HG03097 (cell line): ENCODE results near the gene INHBB.

Source experiments
- ATAC-seq: cut with Tn5 transposase; IDR thresholded peaks from one replicate; pipeline ENCODE4 v1.9.1; 2021; ENCODE audit not compliant: unreplicated experiment, low FRiP score

INHBB gene

DNA sequence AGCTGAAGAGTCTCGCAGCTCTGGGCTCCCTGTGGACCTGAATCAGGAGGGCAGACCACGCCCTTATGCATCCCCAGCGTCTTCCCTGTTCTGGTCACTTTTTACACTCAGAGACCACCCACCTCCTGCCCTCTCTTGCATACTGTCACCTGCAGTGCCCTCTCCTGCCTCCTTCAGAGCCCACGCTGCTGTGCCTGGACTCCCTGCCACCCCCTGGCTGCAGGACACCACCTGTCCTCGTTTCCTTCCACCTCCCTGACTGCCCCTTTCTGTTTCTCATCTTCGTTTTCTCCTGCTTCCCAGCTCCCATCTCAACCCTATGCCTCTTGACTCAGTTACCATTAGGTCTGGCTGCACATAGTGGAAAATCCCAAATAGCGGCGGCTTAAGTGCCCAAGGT, 9.2 kb upstream of the INHBB start:
- ATAC-seq: no peak

- ATAC-seq: no peak
Observed at GRCh38 chr2:120338015-120338414, 7.9 kb upstream of the INHBB start.

DNA sequence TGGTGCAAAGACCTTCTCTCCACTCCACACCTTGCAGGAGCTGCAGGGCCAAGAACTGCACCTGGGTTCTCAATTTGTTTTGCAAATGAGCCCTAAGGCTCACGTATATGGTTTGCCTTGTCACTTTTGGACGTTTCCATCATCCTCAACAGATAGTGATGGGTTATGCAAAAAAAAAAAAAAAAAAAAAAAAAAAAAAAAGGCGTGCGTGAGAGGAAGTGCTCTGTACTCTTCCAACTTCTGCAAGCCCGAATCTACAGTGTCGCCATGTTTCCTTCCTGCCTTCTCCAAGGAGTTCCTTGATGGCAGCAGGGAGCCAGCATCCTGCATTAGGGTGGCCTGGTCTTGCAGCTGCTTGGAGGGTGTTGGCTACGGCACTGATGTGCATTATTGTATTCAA, 4.0 kb upstream of the INHBB start:
- no peak for ATAC-seq

DNA sequence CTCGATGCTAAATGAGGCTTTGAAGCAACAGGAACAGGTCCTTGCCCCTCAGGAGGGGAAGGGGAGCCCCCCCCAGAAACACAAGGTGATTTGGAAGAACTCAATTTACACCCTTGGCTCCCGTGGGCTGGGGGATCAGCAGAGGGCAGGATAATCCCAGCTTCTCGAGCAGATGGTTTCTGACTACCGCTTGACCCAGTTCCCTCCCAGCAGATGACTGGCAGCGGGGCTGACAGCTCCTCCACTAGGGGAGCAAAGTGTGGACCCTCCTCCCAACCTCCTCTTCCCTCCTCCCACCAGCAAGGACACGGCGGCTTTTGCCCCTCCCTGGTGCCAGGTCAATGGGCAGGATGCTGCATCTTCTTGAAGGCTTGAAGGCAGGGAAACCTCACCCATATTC, 3.5 kb upstream of the INHBB start:
- no peak for ATAC-seq

DNA sequence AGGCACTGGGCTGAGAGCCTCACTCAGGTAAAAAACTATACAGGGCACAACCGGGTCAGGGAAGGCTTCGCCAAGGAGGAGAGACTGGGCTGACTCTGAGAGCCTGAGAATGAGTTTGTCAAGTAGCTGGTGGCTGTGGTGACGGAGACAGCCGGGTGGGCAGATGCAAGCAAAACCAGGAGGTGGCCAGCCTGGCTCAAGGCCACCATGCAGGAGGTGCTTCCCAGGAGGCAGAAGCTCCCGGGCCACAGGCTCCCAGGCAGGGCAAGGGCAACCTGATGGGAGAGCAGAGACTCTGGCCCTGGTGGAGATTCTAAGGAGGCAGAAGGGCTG, 2.9 kb upstream of the INHBB start:
- ATAC-seq: no peak

DNA sequence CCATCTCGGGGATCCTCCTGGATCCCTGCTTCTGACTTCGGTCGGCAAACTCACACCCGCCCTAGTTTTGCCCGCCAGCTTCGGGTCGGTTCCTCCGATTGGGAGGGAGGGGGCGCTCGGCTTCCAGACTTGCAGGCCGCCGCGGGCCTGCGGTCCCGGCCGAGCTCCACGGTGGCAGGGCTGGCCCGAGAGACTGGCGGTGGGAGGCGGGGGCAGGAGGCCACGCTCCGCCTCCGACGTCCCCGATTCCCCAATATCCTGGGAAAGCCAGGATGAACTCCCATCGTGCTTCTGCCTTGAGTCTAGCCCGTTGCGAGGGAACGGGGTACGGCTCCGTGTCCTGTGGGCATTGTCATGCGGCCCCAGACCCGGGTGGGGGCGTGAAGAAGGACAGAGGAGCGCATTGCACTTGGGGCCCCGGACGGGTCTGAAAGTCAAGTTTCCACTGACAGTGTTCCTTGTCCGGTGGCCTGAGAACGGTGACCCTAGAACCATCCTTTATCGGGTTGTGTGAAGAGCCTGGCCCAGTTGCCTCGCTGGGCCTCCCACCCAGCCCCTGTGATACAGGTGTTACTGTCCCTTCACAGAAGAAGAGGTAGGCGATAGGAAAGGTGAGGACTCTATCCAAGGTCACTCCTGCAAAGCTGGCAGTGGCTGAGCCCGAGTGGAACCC, 2.4 kb upstream of the INHBB start:
- ATAC-seq: no peak

- ATAC-seq: no peak
Observed at GRCh38 chr2:120344214-120344975, 1.5 kb upstream of the INHBB start.

- no peak for ATAC-seq
Observed at GRCh38 chr2:120344976-120345581, 857 bp upstream of the INHBB start.

DNA sequence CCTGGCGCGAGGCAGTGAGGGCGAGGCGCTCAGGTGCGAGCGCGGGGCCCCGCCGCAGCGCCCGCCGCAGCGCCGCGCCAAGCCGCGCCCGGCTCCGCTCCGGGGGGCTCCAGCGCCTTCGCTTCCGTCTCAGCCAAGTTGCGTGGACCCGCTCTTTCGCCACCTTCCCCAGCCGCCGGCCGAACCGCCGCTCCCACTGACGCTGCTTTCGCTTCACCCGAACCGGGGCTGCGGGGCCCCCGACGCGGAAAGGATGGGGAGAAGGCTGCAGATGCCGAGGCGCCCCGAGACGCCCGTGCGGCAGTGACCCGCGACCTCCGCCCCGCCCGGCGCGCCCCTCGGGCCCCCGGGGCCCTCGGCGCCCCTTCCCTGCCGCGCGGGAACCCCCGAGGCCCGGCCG, 328 bp upstream of the INHBB start:
- ATAC-seq: no peak

DNA sequence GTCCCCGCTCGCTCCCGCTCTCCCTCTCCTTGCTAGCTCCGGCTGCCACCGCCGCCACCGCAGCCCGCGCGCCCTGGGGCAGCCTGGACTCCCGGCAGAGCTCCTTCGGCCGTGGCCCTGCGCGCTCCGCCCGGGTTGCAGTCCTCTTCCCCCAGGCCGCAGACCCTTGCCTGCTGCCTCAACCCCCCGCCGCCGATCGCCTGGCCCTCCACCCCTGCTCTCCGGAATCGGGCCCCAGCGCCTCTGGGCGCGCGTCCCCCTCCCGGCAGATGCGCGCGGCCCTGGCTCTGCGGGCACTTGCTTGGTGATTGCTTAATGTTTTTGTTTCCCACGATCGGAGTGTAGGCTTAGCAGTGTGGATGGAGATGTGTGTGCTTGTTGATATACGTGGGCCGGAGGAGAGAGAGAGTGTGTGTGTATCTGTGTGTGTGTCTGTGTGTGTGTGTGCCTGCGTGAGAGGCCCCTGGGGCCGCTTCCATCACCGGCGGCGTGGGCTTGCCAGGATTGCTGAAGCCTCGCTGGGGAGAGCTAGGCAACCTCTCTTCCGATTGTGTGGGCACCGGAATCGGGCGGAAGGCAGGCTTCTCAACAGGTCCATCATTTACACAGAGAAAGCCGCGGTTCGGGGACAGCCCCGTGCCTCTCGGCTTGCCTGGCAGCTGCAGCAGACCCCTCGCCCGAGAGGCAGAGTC, 877 bp downstream of the INHBB start:
- no peak for ATAC-seq

DNA sequence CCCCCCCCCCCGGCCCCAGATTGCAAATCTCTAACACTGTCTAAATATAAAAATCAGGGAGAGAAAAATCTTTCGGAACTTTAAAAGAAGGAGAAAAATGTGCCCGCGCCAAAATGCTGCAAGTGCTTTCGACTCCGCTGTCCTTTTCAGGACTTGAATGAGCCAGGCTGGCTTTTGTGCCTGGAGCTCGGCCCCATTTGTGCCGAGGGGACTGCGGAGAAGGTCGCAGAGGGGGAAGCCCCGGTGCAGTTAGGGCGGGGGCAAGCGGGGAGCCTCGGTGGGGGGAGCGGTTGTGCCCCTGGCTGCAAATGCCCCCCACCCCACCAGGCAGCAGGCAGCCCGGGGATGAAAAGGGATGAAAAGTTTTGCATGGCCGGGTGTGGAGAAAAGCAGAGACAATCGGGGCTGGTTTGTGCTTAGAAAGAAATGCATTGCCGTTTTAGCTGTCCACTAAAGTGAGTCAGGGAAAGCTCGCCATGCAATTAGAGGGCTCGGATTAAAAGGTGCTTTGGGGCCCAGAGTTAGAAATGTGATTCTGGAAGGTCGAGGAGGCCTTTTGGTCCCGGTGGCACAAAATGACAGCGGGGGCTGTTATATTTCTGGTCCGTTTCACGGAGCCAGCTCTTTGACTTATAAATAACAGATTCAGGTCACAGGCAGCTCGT, 1.6 kb downstream of the INHBB start:
- no peak for ATAC-seq

DNA sequence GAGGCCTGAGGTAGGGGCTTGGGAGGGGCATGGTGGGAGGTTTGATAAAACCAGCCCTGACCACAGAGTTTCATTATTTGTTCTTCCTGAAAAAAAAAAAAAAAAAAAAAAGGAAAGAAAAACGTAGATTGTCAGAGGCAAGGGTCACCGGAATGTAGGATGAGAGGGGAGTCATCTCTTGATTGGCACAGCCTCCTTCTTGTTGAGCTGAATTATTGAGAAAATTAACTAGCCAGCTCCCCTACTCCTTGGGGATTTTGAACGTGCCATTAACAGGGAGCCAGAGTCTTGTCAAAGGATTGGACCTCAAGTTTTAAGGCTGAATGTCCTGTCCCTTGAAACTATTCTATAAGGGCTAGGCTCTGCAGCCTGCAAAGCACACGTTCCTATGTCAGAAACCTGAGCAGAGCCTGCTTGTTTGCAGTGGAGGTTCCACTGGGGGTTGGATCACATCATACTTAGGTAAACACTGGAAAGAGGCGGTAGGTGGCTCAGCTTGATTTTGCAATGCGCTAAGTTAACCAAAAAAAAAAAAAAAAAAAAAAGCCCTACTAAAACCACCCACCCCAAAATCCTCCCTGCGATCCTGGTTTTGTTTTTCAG, 2.3 kb downstream of the INHBB start:
- ATAC-seq: no peak

DNA sequence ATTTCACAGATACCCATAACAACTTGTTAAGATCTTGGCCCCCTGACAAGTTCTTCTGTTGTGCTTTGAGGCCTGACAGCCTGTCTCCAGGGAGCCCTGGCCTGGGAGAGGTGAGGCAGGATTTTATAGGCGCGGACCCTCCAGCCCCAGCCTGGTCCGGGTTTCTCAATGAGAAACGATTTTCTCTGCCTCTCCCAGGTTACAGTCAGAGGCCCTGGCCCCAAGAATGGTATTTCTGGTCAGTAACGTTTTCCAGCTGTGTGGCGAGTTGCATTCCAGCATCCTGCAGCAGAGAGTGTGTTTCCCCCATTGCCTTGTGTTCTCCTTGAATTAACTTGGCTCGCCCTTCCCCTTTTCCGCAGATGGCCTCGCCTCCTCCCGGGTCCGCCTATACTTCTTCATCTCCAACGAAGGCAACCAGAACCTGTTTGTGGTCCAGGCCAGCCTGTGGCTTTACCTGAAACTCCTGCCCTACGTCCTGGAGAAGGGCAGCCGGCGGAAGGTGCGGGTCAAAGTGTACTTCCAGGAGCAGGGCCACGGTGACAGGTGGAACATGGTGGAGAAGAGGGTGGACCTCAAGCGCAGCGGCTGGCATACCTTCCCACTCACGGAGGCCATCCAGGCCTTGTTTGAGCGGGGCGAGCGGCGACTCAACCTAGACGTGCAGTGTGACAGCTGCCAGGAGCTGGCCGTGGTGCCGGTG, 3.0 kb downstream of the INHBB start:
- ATAC-seq: no peak

DNA sequence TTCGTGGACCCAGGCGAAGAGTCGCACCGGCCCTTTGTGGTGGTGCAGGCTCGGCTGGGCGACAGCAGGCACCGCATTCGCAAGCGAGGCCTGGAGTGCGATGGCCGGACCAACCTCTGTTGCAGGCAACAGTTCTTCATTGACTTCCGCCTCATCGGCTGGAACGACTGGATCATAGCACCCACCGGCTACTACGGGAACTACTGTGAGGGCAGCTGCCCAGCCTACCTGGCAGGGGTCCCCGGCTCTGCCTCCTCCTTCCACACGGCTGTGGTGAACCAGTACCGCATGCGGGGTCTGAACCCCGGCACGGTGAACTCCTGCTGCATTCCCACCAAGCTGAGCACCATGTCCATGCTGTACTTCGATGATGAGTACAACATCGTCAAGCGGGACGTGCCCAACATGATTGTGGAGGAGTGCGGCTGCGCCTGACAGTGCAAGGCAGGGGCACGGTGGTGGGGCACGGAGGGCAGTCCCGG, 3.5 kb downstream of the INHBB start:
- no peak for ATAC-seq

DNA sequence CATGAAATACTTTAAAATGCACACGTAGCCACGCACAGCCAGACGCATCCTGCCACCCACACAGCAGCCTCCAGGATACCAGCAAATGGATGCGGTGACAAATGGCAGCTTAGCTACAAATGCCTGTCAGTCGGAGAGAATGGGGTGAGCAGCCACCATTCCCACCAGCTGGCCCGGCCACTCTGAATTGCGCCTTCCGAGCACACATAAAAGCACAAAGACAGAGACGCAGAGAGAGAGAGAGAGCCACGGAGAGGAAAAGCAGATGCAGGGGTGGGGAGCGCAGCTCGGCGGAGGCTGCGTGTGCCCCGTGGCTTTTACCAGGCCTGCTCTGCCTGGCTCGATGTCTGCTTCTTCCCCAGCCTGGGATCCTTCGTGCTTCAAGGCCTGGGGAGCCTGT, 4.1 kb downstream of the INHBB start:
- ATAC-seq: no peak

DNA sequence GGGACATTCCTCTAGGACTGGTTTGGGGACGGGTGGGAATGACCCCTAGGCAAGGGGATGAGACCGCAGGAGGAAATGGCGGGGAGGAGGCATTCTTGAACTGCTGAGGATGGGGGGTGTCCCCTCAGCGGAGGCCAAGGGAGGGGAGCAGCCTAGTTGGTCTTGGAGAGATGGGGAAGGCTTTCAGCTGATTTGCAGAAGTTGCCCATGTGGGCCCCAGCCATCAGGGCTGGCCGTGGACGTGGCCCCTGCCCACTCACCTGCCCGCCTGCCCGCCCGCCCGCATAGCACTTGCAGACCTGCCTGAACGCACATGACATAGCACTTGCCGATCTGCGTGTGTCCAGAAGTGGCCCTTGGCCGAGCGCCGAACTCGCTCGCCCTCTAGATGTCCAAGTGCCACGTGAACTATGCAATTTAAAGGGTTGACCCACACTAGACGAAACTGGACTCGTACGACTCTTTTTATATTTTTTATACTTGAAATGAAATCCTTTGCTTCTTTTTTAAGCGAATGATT, 4.9 kb downstream of the INHBB start:
- no peak for ATAC-seq

DNA sequence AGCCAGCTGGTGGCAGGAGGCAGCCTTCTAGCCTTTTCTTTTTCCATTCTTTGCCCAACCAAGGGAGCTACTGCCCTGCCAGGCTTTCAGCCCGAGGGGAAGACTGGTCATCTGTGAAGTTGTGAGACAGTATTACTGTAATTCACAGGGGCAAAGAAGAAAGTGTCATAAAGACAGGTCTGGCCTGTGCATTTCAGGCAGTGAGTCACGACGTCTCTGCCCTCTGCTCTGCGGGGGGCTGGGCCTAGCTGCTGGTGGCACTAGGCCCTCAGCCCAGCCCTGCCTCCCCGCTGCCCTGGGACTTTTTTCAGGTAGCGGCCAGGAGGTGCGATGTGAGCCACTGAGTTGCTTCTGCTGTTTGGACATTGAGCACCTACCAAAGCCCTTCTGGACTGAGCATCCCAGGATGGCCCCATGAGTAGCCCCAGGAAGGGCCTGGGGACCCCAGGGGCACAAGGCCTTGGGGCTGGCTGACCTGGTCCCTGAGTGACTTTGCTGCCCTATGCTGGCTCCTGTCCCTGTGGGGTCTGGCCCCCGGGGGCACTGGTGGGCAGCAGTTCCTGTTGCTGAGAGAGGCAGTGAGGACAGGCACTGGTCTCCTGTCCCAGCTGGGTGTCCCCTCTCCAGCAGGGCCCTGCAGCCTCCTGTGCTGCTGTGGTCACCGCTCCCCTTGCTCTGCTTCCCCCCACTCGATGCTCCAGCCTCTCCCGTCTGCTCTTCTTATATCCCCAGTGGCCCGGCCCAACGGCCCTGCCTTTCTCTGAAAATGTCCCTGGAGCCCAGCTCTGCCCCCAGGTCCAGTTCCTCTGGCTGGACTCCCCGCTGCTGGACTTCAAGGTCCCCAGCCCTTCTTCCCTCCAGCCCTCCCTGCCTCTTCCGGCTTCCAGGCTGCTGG, 7.0 kb downstream of the INHBB start:
- no peak for ATAC-seq

DNA sequence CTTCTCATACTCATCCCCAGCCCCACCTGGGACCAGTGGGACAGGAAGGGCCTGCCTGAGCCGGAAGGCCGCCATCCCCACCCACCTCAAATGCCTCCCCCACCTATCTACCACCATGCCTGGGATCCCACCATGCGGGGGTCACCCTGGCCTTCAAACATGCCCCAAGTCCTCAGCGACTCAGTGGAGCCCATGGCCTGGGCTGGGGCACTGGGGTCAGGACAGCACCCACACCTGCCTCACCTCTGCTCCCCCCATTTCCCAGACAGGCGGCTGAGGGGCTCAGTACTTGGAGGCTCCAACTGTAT, 7.6 kb downstream of the INHBB start:
- ATAC-seq: no peak

DNA sequence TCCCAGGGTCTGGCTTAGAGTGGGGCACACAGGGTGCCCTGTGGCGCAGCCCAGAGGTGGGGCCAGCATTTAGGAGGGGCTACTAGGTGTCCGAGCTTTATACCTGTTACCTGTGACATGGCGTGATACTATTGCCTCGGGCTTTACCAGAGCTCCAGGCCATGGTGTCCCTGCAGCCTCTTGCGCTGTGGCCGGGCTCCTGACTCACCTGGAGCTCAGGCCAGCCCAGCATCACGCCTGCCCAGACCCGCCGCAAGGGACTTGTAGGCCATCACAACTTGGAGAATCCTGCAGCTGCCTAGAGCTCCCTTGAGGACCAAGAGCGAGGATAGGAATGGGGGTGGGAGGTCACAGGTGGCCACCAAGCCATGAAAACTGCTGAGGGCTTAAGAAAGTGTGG, 8.0 kb downstream of the INHBB start:
- no peak for ATAC-seq
